Cortex of kidney (tissue), 1 donor: ENCODE measurements around the gene GSTA1.
"Not testable (repeated sequence)": the region's sequence is repeated elsewhere in the genome, so short reads cannot be mapped to it uniquely, and the experiment has no call there.

Experiments used
- DNase-seq: peaks from one replicate; lab custom pipeline; 2025; lab: John Stamatoyannopoulos, UW

Gene GSTA1

DNA sequence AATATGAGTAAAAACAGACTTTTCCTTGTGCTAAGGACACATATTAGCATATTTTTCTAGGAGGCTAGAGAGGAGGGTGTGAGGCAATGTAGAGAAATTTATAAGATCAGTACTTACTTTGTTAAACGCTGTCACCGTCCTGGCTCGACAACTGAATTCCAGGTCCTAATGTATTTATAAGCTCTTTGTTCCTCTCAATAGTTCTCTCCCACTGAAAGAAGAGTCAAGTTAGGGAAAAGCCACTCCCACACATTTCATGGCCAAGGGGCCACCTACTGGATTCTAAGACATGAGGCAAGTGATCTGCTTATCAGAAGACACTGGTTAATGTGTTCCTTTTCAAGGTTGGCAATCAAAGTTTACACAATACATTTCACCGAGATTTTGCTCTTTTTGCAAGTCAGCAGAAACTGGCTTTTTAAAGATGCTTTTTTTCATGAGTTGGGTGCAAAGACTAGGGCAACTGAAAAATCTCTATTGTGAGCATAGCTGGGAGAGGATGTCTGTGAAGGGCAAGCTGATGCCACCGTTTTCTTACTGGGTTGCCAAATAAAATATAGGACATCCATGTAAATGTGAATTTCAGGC lies at the start of gene GSTA1:
TSS of gene GSTA1 (minus strand) at position 149 of the 588 bp plus-strand sequence. CDS start 4,549 bp downstream, outside the sequence.
- not testable (repeated sequence) for DNase-seq

DNA sequence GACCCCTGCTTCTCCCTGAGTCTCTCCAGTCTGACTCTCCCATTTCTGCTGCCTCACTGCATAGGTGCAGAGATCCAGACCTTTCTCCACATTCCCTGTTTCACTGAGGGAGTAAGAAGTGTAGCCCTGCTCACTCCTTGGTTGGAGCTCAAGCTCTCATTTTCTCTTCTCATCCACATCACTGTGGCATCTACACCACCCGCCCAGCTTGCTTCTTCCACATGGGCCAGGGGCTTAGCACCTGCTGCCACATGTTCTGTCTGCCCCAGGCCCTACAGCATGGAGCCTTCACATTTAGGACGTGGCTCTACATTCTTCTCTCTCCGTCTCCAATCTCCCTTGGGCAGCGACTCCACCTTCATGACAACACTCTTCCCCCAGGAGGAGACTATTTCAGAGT lies 45.5 kb upstream of the GSTA1 start:
- DNase-seq = no peak

DNA sequence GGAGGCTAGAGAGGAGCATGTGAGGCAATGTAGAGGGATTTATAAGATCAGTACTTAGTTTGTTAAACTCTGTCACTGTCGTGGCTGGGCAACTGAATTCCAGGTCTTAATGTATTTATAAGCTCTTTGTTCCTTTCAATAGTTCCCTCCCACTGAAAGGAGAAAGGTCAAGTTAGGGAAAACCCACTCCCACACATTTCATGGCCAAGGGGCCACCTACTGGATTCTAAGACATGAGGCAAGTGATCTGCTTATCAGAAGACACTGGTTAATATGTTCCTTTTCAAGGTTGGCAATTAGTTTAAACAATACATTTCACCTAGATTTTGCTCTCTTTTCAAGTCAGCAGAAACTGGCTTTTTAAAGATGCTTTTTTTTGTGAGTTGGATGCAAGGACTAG lies 42.4 kb upstream of the GSTA1 start:
- DNase-seq = no peak

DNA sequence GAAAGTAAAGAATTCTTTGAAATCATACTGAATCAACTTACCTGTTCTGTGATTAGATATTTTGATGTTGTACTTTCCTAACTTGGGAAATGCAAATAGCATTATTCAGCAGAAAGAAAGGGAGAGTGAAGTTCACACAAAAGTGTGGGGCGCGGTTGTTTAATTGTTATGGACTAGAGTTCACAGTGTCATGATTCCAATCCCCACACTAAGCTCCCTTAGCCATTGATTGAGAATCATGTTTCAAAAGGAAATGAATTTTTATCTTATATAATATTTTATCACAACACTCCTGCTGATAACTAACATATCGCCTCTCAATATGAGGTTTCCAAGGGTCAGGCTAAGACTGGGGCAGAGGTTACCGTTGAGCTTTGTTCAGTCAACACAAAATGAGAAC lies 40.0 kb upstream of the GSTA1 start:
- no peak for DNase-seq

- DNase-seq = no peak
Measured at GRCh38 chr6:52840763-52841585, 37.4 kb upstream of the GSTA1 start, which contains the start of gene GSTA5. Gene GSTA5, minus strand, starts transcription at chr6:52840813.

DNA sequence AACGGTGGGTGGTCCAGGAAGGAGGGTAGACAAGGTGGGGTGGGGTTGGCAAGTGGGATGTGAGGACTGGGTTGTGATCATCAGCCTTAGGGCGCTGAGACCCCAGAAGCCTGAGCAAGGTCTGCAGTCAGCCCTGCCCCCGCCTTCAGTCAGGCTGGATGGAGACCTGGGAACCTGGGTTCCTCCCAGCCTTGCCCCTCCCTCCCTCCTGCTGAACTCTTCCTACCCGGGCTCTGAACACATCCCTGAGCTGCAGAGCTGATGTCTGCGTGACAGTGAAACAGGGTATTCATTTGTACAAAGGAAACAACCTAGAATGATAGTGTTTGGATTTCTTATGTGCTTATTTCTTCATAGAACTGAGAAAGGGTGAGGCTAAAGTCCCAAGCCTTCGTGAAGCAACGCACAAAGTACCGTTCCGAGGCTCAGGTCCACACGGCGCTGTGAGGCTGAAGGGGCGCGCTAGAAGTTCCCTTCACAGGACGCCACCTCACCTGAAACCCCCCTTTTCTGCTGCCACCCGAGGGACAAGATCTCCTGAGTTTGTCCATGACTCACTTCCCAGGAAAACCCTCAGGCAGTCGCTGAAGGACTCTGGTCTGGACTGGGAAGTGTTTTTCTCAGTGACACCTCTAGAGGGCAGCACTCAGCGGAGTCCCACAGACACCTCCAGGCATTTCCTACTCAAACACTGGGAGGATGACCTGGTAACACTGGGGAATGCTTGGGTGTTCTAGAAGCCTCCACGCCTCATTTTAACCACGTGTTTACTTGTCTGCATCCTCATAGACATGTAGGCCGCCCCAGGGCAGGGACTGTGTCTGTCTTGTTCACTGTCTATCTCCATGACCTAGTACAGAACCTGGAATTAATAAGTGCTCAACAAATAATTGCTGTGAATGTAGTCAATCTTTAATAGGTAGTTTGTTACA lies 35.8 kb upstream of the GSTA1 start:
- no peak for DNase-seq

- DNase-seq = no peak
Measured at GRCh38 chr6:52834481-52834880, 30.9 kb upstream of the GSTA1 start.

DNA sequence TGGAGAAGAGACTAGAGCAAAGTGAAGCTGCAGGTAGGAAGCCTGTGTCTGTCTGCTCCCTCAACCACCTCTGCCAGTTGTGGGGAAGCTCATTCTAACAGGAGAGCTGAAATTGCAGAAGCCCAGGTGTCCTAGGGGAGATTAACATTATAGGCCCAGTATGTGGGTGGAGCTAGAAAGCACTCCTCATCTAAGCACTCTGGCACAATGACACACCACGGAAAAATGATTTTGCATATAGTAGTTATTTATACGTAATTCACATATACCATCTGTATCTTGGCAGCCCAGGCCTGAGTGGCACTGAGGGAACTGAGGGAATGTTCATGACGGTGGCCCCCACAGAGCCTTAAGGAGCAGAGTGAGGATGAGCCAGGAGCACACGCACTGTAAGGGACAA lies 27.3 kb upstream of the GSTA1 start:
- not testable (repeated sequence) for DNase-seq

GRCh38 chr6:52829046-52829817 lies 25.6 kb upstream of the GSTA1 start:
- no peak for DNase-seq

DNA sequence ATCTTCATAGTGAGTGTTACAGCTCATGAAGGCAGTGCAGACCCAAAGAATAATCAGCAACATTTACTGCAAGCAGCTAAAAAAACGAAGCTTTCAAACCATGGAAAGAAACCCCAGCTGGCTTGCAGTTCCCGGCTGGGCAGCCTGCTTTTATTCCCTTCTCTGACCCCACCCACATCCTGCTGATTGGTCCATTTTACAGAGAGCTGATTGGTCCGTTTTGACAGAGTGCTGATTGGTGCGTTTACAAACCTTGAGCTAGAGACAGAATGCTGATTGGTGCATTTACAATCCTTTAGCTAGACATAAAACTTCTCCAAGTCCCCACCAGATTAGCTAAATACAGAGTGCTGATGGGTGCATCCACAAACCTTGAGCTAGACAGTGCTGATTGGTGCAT lies 25.0 kb upstream of the GSTA1 start:
- not testable (repeated sequence) for DNase-seq

DNA sequence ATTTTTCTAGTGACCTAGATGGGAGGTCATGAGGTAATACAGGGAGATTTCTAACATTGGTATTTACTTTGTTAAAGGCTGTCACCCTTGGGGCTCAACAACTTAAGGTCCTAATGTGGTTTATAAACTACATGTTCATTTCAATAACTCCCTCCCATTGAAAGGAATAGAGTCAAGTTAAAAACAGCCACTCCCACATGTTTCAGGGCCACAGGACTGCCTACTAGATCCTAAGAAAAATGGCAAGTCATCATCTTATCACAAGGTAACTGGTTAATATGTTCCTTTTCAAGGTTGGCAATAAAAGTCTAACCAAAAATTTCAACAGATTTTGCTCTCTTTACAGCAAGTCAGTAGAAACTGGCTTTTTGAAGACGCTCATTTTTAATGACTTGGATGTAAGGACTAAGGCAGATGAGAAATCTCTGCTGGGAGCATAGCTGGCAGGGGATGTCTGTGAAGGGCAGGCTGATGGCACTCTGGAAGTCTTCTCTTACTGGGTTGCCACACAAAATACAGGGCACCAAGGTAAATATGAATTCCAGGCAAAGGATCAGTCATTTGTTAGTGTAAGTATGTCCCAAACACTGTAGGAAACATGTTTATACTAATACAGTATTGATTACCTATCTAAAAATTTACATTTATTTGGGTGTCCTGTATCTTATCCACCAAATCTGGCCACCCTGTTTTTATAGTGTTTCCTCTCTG lies 23.6 kb upstream of the GSTA1 start:
- not testable (repeated sequence) for DNase-seq

GRCh38 chr6:52826513-52826912 lies 22.9 kb upstream of the GSTA1 start:
- DNase-seq = no peak

- not testable (repeated sequence) for DNase-seq
Measured at GRCh38 chr6:52825900-52826459, 22.4 kb upstream of the GSTA1 start.

DNA sequence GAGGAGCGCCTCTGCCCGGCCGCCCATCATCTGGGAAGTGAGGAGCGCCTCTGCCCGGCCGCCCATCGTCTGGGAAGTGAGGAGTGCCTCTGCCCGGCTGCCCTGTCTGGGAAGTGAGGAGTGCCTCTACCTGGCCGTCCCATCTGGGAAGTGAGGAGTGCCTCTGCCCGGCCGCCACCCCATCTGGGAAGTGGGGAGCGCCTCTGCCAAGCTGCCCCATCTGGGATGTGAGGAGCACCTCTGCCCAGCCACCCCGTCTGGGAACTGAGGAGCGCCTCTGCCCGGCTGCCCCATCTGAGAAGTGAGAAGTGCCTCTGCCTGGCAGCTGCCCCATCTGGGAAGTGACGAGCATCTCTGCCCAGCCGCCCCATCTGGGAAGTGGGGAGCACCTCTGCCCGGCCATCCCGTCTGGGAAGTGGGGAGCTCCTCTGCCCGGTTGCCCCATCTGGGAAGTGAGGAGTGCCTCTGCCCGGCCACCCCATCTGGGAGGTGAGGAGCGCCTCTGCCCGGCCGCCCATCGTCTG lies 21.7 kb upstream of the GSTA1 start:
- DNase-seq = not testable (repeated sequence)

DNA sequence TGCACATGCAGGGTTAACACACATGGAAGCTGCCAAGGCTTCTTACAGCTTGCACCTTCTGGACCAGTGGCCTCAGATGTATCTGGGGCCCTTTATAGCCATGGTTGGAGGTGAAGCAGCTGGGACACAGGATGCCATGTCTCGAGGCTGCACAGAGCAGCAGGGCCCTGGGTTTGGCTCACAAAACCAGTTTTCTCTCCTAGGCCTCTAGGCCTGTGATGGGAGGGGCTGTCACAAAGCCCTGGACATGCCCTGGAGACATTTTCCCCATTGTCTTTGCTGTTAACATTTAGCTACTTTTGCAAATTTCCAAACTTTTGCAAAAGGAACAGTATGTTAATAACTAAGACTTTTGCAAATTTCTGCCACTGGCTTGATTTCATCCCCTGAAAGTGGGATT lies 18.2 kb upstream of the GSTA1 start:
- no peak for DNase-seq

- no peak for DNase-seq
Measured at GRCh38 chr6:52820198-52820597, 16.6 kb upstream of the GSTA1 start.

GRCh38 chr6:52815167-52816092 lies 11.8 kb upstream of the GSTA1 start:
- DNase-seq = no peak

GRCh38 chr6:52814545-52814944 lies 10.9 kb upstream of the GSTA1 start:
- DNase-seq = not testable (repeated sequence)

GRCh38 chr6:52809777-52810176 lies 6.2 kb upstream of the GSTA1 start:
- not testable (repeated sequence) for DNase-seq
